Activated CD8-positive, alpha-beta memory T cell treated with anti-CD3 and anti-CD28 coated beads for 36 hours (primary cell): ENCODE measurements around the gene FHAD1. TPM values are rescaled to one million over a fixed set of nuclear protein-coding genes. Genes with fewer than 3 reads are reported as not detected.

ENCODE experiments used
- CTCF ChIA-PET: fragments of 350-600 bp; sonication (Branson Sonifier 250); formaldehyde crosslinking; loops from one replicate; lab custom pipeline; 2021; ENCODE audit warnings: antibody characterized with exemption; lab: Charles Lee
- POLR2A ChIA-PET: fragments of 350-600 bp; sonication (Branson Sonifier 250); formaldehyde crosslinking; loops from one replicate; lab custom pipeline; 2021; ENCODE audit warnings: antibody characterized with exemption; lab: Charles Lee
- total RNA-seq, 2 experiments: library from RNA; stranded (reverse); gene quantifications; one replicate each; pipeline ENCODE4 v1.2.3, GENCODE V29; 2021

FHAD1 gene
- total RNA-seq, 2 experiments from 2014 or later, result 0.38 TPM; not detected in 1

DNA sequence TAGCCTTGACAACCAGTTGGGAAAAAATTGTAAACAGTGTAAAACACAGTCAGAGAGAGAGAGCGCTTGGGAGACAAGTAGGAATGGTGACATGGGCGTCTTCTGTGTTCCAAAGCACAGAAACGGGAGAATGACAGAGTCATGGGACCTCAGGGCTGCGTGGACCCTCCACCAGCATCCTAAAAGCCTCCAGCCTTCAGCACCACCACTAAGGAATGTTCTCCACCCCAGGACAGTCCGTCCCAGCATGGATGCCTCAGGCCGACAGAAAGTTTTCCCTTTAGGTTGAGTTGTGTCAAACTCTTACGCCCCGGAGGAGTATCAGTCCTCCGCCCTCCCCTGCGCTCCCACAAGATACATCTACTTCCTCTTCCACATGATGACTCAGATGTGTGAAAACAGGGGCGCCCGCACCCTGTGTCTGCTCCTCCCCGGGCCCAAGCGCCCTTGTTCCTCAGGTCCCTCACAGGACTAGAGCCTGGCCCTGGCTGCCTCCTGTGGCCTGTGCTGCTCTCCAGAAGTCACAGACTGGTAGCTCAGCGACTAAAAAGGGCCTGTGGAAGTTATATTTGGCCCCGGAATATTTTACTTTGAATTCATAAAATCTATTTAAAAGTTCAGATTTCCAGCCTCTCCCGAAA lies 98.8 kb downstream of the FHAD1 start:
- POLR2A ChIA-PET, result interaction anchor here (0.6 to 0.7 kb wide), 2 partner anchors 86 to 97 kb away, joined by 3 to 4 read pairs; no protein-coding TSS in a partner anchor
- CTCF ChIA-PET, result no interaction called here

DNA sequence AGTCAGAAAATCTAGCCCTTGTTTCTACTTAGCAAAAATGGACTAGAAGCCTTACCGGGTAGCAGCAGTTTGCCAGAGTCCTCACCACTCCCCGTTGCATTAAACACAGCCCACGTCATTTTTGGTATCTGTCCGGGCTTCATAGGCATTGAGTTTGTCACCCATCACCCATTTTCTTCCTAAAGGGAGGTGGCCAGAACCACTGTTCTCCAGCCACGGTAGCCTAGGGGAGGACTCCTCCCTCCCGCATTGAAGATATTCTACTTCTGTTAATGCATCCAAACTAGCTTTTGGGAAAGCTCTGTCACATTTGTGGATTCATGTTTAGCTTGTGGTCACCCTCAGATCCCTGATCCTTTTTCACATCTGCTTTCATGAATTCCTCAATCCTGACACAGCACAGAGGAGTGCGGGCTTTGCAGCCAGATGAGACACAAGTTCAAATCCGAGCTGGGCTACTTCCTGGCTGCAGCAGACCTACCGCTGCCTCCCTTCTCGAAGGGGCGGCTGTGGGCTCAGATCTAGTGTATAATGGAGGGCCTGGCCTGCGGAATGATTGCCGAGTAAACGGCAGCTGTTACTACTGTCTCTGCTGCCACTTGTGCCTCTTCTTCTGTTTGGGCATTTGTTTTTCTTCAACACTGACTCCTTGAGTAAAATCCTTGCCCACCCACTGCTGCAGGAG lies 99.5 kb downstream of the FHAD1 start:
- POLR2A ChIA-PET, result interaction anchor here (0.7 kb wide), 1 partner anchor 85 kb away, joined by 3 read pairs; no protein-coding TSS in a partner anchor
- CTCF ChIA-PET, result no interaction called here

DNA sequence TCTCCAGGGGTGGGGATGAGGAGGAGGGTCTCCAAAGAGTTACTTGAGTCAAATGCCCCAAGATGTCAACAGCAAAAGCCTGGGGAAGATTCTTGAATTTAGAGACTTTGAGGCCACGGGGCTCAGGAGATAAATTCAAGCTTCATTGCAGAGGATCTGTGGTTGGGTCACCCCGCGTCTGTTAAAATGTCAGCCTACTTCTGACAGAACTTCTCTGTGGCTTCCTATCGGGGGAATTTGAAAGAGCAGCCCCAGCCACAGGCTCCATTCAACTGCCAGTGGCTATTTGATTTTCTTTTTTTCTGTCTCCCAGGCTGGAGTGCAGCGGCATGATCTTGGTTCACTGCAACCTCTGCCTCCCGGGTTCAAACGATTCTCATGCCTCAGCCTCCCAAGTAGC lies 100.2 kb downstream of the FHAD1 start:
- ChIA-PET POLR2A (no interaction called here), CTCF (no interaction called here)

DNA sequence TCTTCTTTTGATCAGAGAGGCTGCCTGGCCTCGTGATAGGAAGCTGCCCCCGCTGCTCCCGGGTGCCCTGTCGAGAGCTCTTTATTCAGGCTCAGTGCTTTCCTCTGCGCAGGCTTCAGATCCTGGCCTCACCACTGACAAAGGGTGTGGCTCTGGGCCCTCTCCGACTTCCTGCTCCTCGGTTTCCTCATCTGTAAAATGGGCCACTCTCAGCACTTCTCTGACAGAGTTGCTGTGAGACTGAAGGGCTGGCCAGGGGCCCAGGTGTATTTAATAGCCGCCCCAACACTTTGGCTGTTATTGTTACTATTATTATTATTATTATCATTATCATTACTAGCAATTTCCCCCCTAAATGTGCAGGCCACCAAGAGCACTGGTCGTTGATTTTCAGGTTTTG lies 101.6 kb downstream of the FHAD1 start:
- POLR2A ChIA-PET, result no interaction called here
- CTCF ChIA-PET, result no interaction called here

DNA sequence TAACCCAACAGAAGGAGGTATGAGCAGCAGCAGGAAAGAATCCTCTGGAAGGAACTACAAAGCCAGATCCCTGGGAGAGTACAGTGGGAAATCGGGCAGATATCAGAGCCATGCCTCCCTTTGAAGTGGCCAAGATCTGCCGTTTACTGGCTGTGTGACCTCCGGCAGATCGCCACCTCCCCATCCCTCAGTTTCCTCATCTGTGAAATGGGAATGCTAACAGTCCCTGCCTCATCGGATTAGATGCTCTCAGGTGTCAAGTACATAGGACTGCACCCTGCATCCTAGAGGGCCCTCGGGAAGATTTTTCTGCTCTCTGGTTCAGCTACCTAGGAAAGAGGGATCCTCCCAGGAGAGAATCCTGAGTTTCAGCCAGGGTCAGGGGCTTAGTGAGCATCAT lies 102.1 kb downstream of the FHAD1 start:
- POLR2A ChIA-PET, result no interaction called here
- CTCF ChIA-PET, result no interaction called here

DNA sequence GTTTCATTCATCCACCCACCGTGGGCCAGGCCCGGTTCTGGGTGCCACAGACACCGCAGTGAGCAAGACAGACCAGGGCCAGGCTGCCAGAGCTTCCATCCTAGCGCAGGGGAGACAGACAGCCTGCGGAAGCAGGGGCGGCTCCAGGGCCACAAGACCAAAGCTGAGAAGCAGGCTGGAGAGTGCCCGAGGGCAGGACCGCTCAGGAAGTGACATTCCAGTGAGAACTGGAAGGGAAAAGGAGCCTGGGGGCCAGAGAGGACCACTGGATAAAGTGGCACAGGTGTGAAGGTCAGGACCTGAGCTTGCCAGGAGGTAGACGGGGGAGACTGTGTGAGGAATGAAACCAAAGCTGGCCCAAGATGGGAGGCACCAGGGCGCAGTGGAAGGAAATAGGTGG lies 103.1 kb downstream of the FHAD1 start:
- POLR2A ChIA-PET, result no interaction called here

DNA sequence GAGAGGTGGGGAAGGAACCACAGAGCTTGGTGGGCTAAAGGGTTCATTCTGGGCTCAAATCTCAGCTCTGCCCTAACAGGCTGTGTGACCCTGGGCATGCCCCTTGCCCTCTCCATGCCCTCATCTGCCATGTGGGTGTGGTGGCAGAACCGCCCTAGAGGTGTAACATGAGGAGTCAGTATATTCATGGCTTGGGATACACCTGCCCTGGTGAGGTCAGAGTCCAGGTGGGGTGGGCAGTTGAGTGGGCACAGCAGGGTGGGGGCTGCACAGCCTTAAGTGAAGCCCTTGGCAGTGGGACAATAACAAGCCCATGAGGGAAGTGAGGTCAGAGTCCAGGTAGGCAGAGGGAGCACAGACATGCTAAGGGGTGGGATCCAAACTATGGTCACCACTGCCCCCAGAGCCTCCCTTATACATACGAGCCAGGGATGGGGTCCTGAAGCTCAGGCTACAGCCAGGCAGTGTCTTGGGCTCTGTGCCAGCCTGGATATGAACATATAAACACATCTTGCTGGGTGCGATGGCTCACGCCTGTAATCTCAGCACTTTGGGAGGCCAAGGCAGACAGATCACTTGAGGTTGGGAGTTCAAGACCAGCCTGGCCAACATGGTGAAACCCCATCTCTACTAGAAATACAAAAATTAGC lies 103.7 kb downstream of the FHAD1 start:
- POLR2A ChIA-PET, result no interaction called here

More for the DNA sequence above, 103.1 kb downstream of the FHAD1 start:
- CTCF ChIA-PET, result interaction anchor here (0.9 to 1.6 kb wide), 3 partner anchors 27 to 81 kb away, joined by 4 to 6 read pairs (median 5); no protein-coding TSS in a partner anchor

DNA sequence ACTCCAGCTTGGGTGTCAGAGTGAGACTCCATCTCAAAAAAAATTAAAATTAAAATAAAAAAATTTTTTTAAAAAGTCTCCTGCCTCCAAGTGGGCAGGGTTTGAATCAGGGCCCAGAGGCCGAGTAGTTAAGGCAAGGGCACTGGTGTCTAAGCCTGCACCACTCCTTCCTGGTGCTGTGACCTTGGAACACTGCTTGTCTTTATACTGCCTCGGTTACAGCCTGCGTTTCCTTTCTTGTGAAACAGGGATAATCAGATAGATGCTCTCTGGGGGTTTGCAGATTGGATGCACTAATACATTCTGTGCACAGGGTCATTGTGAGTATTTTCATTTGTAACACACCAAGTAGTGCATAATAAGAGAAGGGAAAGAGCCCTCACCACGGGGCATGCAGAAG lies 104.3 kb downstream of the FHAD1 start:
- CTCF ChIA-PET, result interaction anchor here (1.4 to 1.6 kb wide), 2 partner anchors 28 to 80 kb away, joined by 5 to 6 read pairs; no protein-coding TSS in a partner anchor
- POLR2A ChIA-PET, result no interaction called here

More for the DNA sequence above, 103.7 kb downstream of the FHAD1 start:
- CTCF ChIA-PET, result interaction anchor here (0.9 to 1.6 kb wide), 3 partner anchors 28 to 81 kb away, joined by 4 to 6 read pairs (median 5); no protein-coding TSS in a partner anchor

DNA sequence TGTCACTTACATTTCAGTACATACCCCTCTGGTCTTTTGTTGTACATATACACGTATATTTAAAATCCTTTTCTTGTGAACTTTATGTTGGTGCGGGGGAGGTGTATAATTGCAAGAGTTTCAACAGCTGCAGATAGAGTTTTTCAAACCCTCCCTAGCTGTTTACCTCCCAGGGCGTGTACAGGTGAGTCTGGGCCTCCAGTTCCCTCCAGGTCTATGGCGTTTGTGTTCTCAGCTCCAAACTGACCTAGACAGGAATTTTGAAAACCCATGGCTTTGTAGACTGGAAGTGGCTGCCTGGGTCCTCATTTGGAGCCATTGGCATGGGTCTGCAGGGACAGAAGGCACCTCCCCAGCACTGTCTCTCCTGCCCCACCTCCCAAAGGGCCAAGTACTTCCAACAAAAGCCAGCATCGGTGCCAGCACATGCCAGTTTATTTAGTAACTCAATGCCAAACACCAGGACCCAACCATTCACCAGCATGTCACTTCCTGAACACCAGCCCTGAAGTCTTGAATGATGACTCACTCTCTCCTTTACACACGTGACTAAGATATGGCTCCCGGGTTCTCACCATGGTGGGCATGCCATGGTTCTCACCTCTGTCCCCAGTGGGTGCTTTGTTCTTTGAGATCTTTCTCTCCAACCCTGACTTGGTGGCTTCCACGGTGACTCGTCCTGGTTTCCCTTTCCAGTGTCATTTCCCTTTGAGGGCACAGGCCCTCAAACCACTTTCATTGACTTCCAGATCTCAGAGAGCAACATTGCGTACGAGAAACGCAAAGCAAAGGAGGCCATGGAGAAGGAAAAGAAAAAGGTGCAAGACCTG lies 105.3 kb downstream of the FHAD1 start:
- ChIA-PET CTCF (no interaction called here), POLR2A (no interaction called here)

DNA sequence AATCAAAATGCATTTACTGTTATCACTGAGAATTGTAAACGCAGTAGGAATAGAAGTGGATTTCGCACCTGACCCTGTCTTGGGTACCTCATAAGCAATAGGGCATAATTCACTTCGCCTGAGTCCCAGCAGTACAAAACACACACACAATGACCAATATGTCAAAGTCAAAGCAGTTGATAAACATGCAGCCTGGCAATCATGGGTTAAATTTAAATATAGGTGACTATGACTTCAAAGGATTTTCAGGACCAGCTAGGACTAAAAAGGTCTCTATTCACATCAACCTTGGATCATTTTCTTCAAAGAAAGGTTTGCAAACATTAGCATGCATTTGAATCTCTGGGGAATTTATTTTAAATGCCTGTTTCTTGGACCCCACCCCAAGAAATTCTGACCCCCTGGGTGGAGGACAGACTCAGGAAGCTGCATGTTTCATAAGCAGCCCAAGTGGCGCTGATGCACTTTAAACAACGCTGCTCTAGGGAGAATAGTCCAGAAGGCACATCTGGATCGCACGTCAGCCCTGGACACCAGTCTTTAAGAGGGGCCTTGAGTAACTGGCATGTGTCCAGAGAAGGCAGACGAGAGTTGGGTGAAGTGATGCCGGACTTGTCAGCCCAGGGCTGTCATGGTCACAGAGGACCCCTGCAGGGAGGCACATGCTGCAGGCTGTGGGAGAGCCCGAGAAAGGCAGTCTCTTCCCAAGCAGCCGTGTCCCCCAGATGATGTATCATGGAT lies 107.0 kb downstream of the FHAD1 start:
- ChIA-PET POLR2A (no interaction called here), CTCF (interaction anchor here (1.3 kb wide), 1 partner anchor 30 kb away, joined by 5 read pairs; no protein-coding TSS in a partner anchor)

DNA sequence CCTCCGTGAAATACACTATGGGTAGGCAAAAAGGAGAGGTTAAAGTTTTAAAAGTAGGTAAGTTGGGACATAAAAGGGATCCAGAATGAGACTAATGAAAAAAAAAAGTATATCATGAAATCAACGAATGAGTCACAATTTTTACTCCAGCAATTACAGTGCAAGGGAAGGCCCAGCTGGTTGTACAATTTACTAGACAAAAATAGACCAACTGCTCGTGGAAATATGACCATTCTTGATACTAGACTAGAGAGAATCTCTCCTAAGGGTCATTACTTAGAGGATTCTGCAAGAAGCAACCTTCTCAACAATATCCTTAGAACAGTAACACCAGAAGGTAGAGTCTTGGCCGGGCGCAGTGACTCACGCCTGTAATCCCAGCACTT lies 107.5 kb downstream of the FHAD1 start:
- POLR2A ChIA-PET, result no interaction called here

DNA sequence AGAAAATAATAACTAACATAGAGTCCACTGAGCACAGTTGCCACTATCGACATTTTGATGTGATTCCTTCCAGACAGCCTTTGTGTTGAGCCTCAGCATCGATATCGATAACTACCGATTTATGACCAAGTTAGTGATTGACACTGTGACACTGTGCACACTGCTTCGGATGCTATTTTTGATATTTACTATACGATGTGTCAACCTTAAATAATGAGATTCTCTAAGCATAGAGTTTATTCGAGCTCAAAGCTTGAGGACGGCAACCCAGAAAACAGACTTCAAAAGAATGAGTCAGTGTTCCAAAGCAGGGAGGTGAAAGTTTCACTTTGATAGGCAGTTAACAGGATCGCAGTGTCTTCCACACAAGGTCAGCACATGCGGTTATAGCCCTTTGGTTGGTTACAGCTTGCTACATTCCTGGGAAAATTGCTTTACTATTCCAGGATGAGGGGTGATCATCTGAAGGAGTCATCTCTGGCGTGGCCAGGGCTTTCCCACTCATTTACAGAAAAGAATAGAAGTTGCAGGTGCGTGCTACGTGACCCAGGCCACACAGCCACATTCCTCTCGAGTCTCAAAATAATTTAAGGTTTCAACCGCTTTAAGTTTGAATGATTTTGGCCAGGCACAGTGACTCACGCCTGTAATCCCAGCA lies 109.1 kb downstream of the FHAD1 start:
- CTCF ChIA-PET, result no interaction called here
- POLR2A ChIA-PET, result no interaction called here

More for the DNA sequence above, 107.5 kb downstream of the FHAD1 start:
- CTCF ChIA-PET, result interaction anchor here (1.3 kb wide), 1 partner anchor 31 kb away, joined by 5 read pairs; no protein-coding TSS in a partner anchor

DNA sequence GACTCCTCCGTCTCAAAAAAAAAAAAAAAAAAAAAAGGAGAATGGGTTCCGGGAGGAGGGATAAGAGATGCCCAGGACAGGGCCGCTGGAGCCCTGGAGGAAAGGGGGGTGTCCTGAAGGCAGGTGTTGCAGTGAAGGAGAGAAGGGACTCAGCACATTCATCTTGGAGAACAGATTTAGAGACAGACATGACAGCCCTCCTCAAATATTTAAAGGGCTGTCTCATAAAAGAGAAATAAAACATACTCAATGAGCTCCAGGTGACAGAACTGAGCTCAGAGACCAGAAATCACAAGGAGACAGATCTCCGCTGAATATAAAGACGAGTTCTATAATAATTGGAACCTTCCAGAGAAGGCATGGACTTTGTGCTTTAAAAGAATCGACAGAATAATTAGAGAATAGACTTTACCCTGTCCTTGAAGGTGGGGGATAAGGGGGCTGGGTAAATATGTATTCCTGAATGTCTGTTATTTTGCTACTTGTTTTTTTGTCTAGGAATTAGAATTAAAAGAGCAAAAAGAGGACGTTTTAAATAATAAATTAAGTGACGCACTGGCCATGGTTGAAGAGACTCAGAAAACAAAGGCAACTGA lies 110.7 kb downstream of the FHAD1 start:
- ChIA-PET CTCF (interaction anchor here (0.8 kb wide), 1 partner anchor 34 kb away, joined by 3 read pairs; no protein-coding TSS in a partner anchor), POLR2A (no interaction called here)

DNA sequence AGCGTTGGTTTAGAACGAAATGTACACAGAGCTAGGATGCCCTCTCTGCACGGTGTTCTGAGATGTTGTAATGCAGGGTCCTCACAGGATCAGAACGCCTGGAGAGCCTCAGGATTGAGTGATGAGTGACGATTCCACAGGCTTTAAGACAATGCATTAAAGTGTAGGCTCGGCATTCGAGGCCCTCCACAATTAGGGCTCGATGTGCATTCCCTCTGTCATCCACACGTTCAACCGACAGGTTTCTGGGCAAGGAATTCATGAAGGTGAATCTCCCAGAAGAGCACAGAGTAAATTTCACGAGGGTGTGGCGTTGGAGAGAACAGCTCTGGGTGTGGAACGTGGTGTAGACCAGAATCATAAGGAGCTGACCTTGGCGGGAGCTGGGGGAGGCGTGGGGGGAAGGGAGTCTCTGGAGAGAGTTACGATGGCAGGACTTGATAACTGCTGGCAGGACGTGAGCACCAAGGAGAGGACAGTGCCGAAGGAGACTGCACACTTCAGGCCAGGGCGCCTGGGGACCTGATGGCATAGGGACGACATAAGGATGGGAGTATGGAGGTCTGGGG lies 111.6 kb downstream of the FHAD1 start:
- CTCF ChIA-PET, result no interaction called here
- POLR2A ChIA-PET, result no interaction called here

DNA sequence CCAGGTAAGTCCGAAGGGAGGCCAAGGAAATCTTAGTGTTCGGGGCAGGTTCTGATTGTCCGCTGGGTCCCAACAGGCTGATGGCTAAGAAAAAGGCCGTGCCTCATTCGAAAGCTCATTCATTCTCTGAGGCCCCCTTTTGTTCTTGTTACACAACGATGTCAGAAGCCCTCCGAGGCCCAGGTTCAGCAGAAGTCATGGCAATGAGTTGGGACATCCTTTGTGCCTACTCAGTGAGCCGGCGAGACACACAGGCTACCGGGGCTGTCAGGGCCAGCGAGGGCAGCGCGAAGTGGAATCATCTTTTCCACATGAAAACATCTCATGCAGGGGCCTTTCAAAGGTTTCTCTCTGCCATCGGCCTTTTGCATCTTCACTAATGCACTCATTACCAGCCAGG lies 113.7 kb downstream of the FHAD1 start:
- POLR2A ChIA-PET, result no interaction called here
- CTCF ChIA-PET, result no interaction called here

DNA sequence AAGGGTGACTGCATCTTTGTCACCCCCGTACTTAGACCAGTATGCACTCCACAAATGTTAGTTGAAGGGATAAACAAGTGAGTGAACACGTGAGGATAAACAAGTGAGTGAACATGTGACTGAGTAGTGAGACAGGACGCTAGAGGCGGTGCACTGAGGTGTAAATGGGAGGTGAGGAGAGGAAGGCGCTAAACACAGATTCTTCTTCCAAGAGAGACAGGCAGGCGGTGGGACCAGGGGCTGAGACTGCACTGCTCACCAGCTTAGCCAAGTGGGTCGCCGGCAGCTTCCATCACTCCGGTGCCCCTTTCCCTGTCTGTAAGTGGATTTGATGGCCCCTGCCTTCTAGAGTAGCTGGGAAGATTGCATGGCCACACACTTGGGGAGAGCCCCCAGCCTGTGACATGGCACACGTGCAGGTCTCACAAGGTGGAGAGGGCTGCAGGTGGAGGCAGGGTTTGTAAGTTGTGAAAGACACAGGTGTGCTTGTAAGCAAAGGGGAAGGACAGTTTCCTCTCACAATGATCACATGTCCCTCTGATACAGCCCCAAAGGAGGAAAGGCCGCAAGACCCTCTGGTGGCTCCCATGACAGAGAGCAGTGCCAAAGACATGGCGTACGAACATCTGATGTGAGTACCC lies 115.2 kb downstream of the FHAD1 start:
- ChIA-PET CTCF (no interaction called here), POLR2A (no interaction called here)

DNA sequence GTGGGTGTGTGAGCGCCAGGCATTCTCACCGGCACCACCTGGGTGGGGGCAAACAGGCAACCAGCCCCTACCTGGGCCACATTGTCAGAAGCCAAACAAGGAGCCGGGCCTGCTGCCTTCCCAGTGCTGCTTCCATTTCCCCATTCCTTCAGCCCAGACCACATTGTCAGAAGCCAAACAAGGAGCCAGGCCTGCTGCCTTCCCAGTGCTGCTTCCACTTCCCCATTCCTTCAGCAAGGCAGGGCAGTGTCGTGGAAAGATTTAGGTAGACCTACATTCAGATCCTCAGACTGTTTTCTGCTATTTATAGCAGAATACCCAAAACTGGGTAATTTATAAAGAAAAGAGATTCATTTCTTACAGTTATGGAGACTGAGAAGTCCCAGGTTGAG lies 115.7 kb downstream of the FHAD1 start:
- ChIA-PET CTCF (interaction anchor here (0.9 kb wide), 1 partner anchor 50 kb away, joined by 3 read pairs; no protein-coding TSS in a partner anchor), POLR2A (no interaction called here)
